Esophagus muscularis mucosa (tissue), 3 donors: ENCODE data around the gene TSC2.

Source experiments
- POLR2A ChIP-seq: fragments of 450-650 bp; IDR thresholded peaks from one replicate; pipeline ENCODE4 v1.6.1; 2017; ENCODE audit warnings: antibody characterized with exemption, moderate library complexity, mild to moderate bottlenecking, low read depth
- POLR2AphosphoS5 ChIP-seq, 2 donors: sonication (generic); formaldehyde crosslinking; IDR thresholded peaks; one replicate each; pipeline ENCODE4 v1.6.1; 2017; ENCODE audit warnings: antibody characterized with exemption in 2 of 2
- TF ChIP-seq, protein P1 (sequence below), 3 experiments: fragments of 200-600 bp in 2 of 3; fragments of 450-650 bp in 1 of 3; sonication (generic) in 2 of 3; IDR thresholded peaks; one replicate each; pipeline ENCODE4 v1.5.1; 2017 to 2019; ENCODE audit warnings: antibody characterized with exemption in 3 of 3, mild to moderate bottlenecking in 2 of 3, moderate library complexity in 1 of 3

DNA sequence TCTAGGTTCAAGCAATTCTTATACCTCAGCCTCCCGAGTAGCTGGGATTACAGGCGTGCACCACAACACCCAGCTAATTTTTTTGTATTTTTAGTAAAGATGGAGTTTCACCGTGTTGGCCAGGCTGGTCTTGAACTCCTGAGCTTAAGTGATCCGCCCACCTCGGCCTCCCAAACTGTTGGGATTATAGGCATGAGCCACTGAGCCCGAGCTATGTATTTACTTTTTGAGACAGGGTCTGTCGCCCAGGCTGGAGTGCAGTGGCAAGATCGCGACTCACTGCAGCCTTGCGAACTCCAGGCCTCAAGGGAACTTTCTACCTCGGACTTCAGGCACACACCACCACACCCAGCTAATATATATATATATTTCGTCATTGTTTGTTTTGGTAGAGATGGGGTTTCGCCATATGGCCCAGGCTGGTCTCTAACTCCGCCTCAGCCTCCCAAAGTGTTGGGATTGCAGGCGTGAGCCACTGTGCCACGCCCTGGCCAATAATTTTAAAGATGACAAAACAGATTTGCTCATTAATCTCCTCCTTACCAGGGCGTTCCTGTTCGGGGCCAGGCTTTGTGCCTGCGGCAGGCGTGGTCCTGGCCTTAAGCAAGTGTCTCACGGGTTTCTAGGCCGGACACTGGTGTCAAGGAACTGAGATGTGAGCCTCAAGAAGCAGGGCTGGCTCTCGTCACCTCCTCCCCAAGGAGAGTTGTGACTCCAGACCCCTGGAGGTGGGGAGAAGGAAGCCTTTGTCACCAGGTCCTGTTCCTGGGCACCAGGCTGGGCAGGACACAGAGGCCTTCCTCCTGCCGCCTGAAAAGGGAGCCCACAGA lies 32.5 kb upstream of the TSC2 start:
- no peak for TF ChIP-seq POLR2AphosphoS5 (IDR thresholded peaks at IDR 0.05)
- no peak for TF ChIP-seq POLR2A
- TF ChIP-seq, protein P1, sequence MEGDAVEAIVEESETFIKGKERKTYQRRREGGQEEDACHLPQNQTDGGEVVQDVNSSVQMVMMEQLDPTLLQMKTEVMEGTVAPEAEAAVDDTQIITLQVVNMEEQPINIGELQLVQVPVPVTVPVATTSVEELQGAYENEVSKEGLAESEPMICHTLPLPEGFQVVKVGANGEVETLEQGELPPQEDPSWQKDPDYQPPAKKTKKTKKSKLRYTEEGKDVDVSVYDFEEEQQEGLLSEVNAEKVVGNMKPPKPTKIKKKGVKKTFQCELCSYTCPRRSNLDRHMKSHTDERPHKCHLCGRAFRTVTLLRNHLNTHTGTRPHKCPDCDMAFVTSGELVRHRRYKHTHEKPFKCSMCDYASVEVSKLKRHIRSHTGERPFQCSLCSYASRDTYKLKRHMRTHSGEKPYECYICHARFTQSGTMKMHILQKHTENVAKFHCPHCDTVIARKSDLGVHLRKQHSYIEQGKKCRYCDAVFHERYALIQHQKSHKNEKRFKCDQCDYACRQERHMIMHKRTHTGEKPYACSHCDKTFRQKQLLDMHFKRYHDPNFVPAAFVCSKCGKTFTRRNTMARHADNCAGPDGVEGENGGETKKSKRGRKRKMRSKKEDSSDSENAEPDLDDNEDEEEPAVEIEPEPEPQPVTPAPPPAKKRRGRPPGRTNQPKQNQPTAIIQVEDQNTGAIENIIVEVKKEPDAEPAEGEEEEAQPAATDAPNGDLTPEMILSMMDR (IDR thresholded peaks at IDR 0.05) = no peak
